A549 (cell line): ENCODE data around the gene OBSCN. TPM values are rescaled to one million over a fixed set of nuclear protein-coding genes. Genes with fewer than 3 reads are reported as not detected.
A peak's percentile ranks its signal among the peaks of the same experiment; 100 is the strongest.

Experiments used
- ATAC-seq, 2 experiments: fragments of 200-7000 bp in 1 of 2; fragments of >200 bp in 1 of 2; cut with Nextera tagmentation in 1 of 2; cut with Tn5 transposase in 1 of 2; 3 replicates each; pipeline versions ENCODE4 v1.8.0 to v1.9.1; 2018 to 2020; ENCODE audit warnings: mild to moderate bottlenecking in 1 of 2, moderate library complexity in 1 of 2
- CTCF ChIA-PET: fragments of 300-600 bp; sonication (Branson Sonifier 250); formaldehyde crosslinking; extraction: SDS; loops from one replicate; lab custom pipeline; 2021; ENCODE audit warnings: antibody characterized with exemption, inconsistent platforms; lab: Yijun Ruan, JAX
- POLR2A ChIA-PET: fragments of 350-600 bp; formaldehyde crosslinking; extraction: SDS; loops from one replicate; lab custom pipeline; 2021; ENCODE audit warnings: antibody characterized with exemption, inconsistent platforms; lab: Yijun Ruan, JAX
- DNase-seq, 2 experiments: peaks; one replicate each; pipeline versions ENCODE4 v3.0.0 to v3.0.0-alpha.2; 2011 to 2016; ENCODE audit warnings: low read depth in 1 of 2, low spot score in 1 of 2
- FAIRE-seq: peaks from 2 replicates; lab custom pipeline; 2011; peaks lifted over from hg19 to GRCh38; lab: Jason Lieb, UNC
- H3K27ac ChIP-seq, 2 experiments: fragments of >200 bp; sonication (Bioruptor Twin); formaldehyde crosslinking; 3 replicates each; pipeline ENCODE4 v1.5.1; 2016 to 2017
- H3K4me1 ChIP-seq: fragments of >200 bp; sonication (Bioruptor Twin); formaldehyde crosslinking; 3 replicates; pipeline ENCODE4 v1.6.1; 2016
- H3K4me2 ChIP-seq: fragments of >200 bp; sonication (Bioruptor Twin); formaldehyde crosslinking; 3 replicates; pipeline ENCODE4 v1.6.1; 2016
- H3K4me3 ChIP-seq: fragments of >200 bp; sonication (Bioruptor Twin); formaldehyde crosslinking; 3 replicates; pipeline ENCODE4 v1.5.1; 2016
- H3K9me3 ChIP-seq: fragments of >200 bp; sonication (Bioruptor Twin); formaldehyde crosslinking; 3 replicates; pipeline ENCODE4 v1.6.1; 2016
- ATOH8 ChIP-seq: fragments of 250-450 bp; sonication (Bioruptor Pico); IDR thresholded peaks from 2 replicates; pipeline ENCODE4 v1.5.0; 2020; ENCODE audit warnings: low read depth, mild to moderate bottlenecking, moderate library complexity
- BHLHE40 ChIP-seq: IDR thresholded peaks from 2 replicates; pipeline ENCODE4 v1.6.1; 2012; ENCODE audit warnings: low read depth, low read length, inconsistent platforms
- EHF ChIP-seq: fragments of 250-450 bp; sonication (Bioruptor Pico); IDR thresholded peaks from 2 replicates; pipeline ENCODE4 v1.5.0; 2020; ENCODE audit warnings: mild to moderate bottlenecking
- EHMT2 ChIP-seq: fragments of 200-600 bp; sonication (generic); IDR thresholded peaks from 2 replicates; pipeline ENCODE4 v1.6.1; 2016; ENCODE audit warnings: antibody characterized with exemption, low read depth, mild to moderate bottlenecking, moderate library complexity
- ELK1 ChIP-seq: fragments of 150-350 bp; IDR thresholded peaks from 2 replicates; pipeline ENCODE4 v1.6.1; 2014; ENCODE audit warnings: low read depth, mild to moderate bottlenecking, low read length
- EP300 ChIP-seq, 2 experiments: fragments of >200 bp; sonication (Bioruptor Twin); formaldehyde crosslinking; IDR thresholded peaks; 2 replicates in 1 of 2; 3 replicates in 1 of 2; pipeline ENCODE4 v1.6.1; 2016 to 2017
- FOSB ChIP-seq: fragments of 250-450 bp; sonication (Bioruptor Pico); IDR thresholded peaks from 2 replicates; pipeline ENCODE4 v1.5.0; 2020; ENCODE audit warnings: mild to moderate bottlenecking, moderate library complexity
- FOSL2 ChIP-seq, 2 experiments: fragments of 450-650 bp in 1 of 2; fragments of >200 bp in 1 of 2; sonication (Bioruptor Twin) in 1 of 2; formaldehyde crosslinking; IDR thresholded peaks; 2 replicates each; pipeline versions ENCODE4 v1.5.0 to v1.6.1; 2016 to 2020; ENCODE audit warnings: mild to moderate bottlenecking in 1 of 2, moderate library complexity in 1 of 2
- GATA3 ChIP-seq: IDR thresholded peaks from 2 replicates; pipeline ENCODE4 v1.6.1; 2012; ENCODE audit warnings: borderline replicate concordance
- HES2 ChIP-seq: fragments of >200 bp; sonication (Bioruptor Twin); formaldehyde crosslinking; IDR thresholded peaks from 2 replicates; pipeline ENCODE4 v1.6.1; 2016
- HEYL ChIP-seq: fragments of 250-450 bp; sonication (Bioruptor Pico); IDR thresholded peaks from 2 replicates; pipeline ENCODE4 v1.8.0; 2021; ENCODE audit warnings: mild to moderate bottlenecking, moderate library complexity
- HOXA7 ChIP-seq: fragments of 250-450 bp; sonication (Bioruptor Pico); IDR thresholded peaks from 2 replicates; pipeline ENCODE4 v1.5.0; 2020; ENCODE audit warnings: mild to moderate bottlenecking, moderate library complexity
- HOXB5 ChIP-seq: fragments of 250-450 bp; sonication (Bioruptor Pico); IDR thresholded peaks from 2 replicates; pipeline ENCODE4 v1.5.0; 2020; ENCODE audit warnings: mild to moderate bottlenecking, moderate library complexity
- MAFK ChIP-seq: fragments of 450-650 bp; IDR thresholded peaks from 2 replicates; pipeline ENCODE4 v1.6.1; 2014; ENCODE audit not compliant: partially characterized antibody
- NFE2L2 ChIP-seq: fragments of 150-350 bp; conservative IDR thresholded peaks from 2 replicates; pipeline ENCODE4 v1.6.1; 2014; ENCODE audit warnings: low read length
- NR3C1 ChIP-seq: fragments of >200 bp; sonication (Bioruptor Twin); formaldehyde crosslinking; IDR thresholded peaks from 3 replicates; pipeline ENCODE4 v1.6.1; 2017
- PBX3 ChIP-seq: IDR thresholded peaks from 2 replicates; pipeline ENCODE4 v1.6.1; 2012
- POLR2A ChIP-seq: IDR thresholded peaks from 2 replicates; pipeline ENCODE4 v1.6.1; 2012; ENCODE audit warnings: mild to moderate bottlenecking, low read length
- REST ChIP-seq: fragments of 200-600 bp; sonication (generic); IDR thresholded peaks from 2 replicates; pipeline ENCODE4 v1.6.1; 2016; ENCODE audit warnings: antibody characterized with exemption, mild to moderate bottlenecking, moderate library complexity
- RFX5 ChIP-seq: fragments of 450-650 bp; IDR thresholded peaks from 2 replicates; pipeline ENCODE4 v1.7.1; 2014; ENCODE audit warnings: antibody characterized with exemption, mild to moderate bottlenecking, moderate library complexity
- SREBF2 ChIP-seq: fragments of 450-650 bp; IDR thresholded peaks from 2 replicates; pipeline ENCODE4 v1.6.1; 2014; ENCODE audit warnings: mild to moderate bottlenecking, moderate library complexity
- ZSCAN20 ChIP-seq: fragments of 250-450 bp; sonication (Bioruptor Pico); IDR thresholded peaks from 2 replicates; pipeline ENCODE4 v1.8.0; 2022; ENCODE audit warnings: mild to moderate bottlenecking, moderate library complexity
- WGBS: methylation state at CpG from one replicate; pipeline ENCODE4 v1.1.6; 2017; ENCODE audit errors: missing lambda C conversion rate; 5-methylcytosine and 5-hydroxymethylcytosine counted together
- polyA plus RNA-seq, 4 experiments: library from polyadenylated mRNA; depleted of rRNA in 3 of 4; stranded (reverse); fragments of >200 nt; fragmentation: RNase III in 1 of 4; extraction: RNeasy Plus Mini Kit Qiagen cat#74134 plus additional on column Dnase treatment in 1 of 4; gene quantifications; 2 replicates in 3 of 4; 3 replicates in 1 of 4; pipeline ENCODE4 v1.2.3, GENCODE V29; 2011 to 2017

OBSCN gene
- polyA plus RNA-seq, 2 of the 4 experiments (the other 2 are of a cell fraction) = 3.1 to 6.8 TPM

- Histone ChIP-seq H3K27ac (no peak overlapping the region), H3K4me1 (no peaks in the 10 kb centered on the region), H3K4me3 (no peak overlapping the region), H3K9me3 (peaks cover 24% of the 10 kb centered on the region), H3K4me2 (no peak overlapping the region)
- no peak for DNase-seq
- CTCF ChIA-PET = interaction anchor here (0.7 kb wide), 1 partner anchor 18 kb away, joined by 3 read pairs; no protein-coding TSS in a partner anchor
- no peak for FAIRE-seq
- ATAC-seq = no peak
- 89% methylated on average over 3 of the region's 6 CpGs for WGBS
- no peak for TF ChIP-seq ATOH8 (CRISPR knock-in tag)
- no peak for TF ChIP-seq EP300 (IDR thresholded peaks at IDR 0.05)
- no peak for TF ChIP-seq HES2
- TF ChIP-seq SREBF2 = no peak
- TF ChIP-seq ELK1 = no peak
- TF ChIP-seq REST = no peak
- no peak for TF ChIP-seq NFE2L2
- TF ChIP-seq MAFK = no peak
- no peak for TF ChIP-seq ZSCAN20 (CRISPR knock-in tag)
- no peak for TF ChIP-seq HEYL (CRISPR knock-in tag)
- no peak for TF ChIP-seq PBX3
- TF ChIP-seq BHLHE40 = no peak
- POLR2A ChIA-PET = no interaction called here
Measured at GRCh38 chr1:228305721-228306152, 97.9 kb downstream of the OBSCN start.

- no peaks in the 10 kb centered on the region for H3K4me1 ChIP-seq
- ChIA-PET POLR2A (no interaction called here), CTCF (interaction anchor here (0.7 to 1.5 kb wide), 4 partner anchors 9 to 26 kb away, joined by 3 to 4 read pairs (median 3); no protein-coding TSS in a partner anchor)
- ATAC-seq = peak in 1 of 2 experiments; percentile 15; a peak in 3 of 6 replicates
- FAIRE-seq = no peak
- no peak overlapping the region for H3K4me3 ChIP-seq
- WGBS = 84% methylated on average over 20 of the region's 35 CpGs
- H3K27ac ChIP-seq = no peak overlapping the region
- DNase-seq = no peak
- peaks cover 20% of the 10 kb centered on the region for H3K9me3 ChIP-seq
- no peak overlapping the region for H3K4me2 ChIP-seq
- TF ChIP-seq REST (no peak), FOSB (CRISPR knock-in tag) (no peak), GATA3 (no peak), MAFK (no peak), EHMT2 (no peak), EP300 (IDR thresholded peaks at IDR 0.05) (no peak), RFX5 (no peak), HOXB5 (CRISPR knock-in tag) (no peak), ATOH8 (CRISPR knock-in tag) (no peak), NFE2L2 (no peak), POLR2A (no peak), FOSL2 (IDR thresholded peaks at IDR 0.05) (no peak), FOSL2 (CRISPR knock-in tag; IDR thresholded peaks at IDR 0.05) (no peak), HEYL (CRISPR knock-in tag) (no peak), HOXA7 (no peak), NR3C1 (no peak), EHF (CRISPR knock-in tag) (no peak)
Measured at GRCh38 chr1:228306275-228307217, 98.7 kb downstream of the OBSCN start.
